HL-60 (cell line): ENCODE measurements around the gene UNK.

ENCODE experiments used
- POLR2AphosphoS5 ChIP-seq: IDR thresholded peaks from 2 replicates; pipeline ENCODE4 v1.6.1; 2012; ENCODE audit warnings: low read depth
- REST ChIP-seq: IDR thresholded peaks from 2 replicates; pipeline ENCODE4 v1.6.1; 2012; ENCODE audit warnings: low read depth; ENCODE audit not compliant: insufficient replicate concordance
- TF ChIP-seq, protein P1 (sequence below): IDR thresholded peaks from one replicate; pipeline ENCODE4 v1.5.1; 2011; ENCODE audit warnings: low read length, control low read depth, inconsistent platforms; ENCODE audit not compliant: insufficient read depth

DNA sequence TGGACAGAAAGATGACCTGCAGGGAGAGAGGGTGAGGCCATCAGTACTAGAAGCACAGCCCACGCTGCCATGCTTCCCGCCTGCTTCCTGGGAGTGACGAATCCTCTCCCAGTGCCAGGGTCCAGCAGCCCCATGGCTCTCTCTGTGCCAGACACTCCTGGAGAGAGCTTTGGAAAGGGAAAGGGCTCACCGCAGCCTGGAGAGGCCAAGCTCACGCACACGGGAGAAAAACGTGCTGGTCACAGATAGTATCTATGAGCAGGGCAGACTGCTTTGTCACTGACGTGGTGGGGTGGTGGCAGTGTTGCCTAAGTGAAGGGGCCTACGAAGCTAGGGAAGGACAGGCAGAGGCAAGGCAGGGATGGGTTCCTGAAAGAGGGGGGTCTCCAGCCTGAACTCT is 65.1 kb downstream of the UNK start:
- TF ChIP-seq, protein P1, sequence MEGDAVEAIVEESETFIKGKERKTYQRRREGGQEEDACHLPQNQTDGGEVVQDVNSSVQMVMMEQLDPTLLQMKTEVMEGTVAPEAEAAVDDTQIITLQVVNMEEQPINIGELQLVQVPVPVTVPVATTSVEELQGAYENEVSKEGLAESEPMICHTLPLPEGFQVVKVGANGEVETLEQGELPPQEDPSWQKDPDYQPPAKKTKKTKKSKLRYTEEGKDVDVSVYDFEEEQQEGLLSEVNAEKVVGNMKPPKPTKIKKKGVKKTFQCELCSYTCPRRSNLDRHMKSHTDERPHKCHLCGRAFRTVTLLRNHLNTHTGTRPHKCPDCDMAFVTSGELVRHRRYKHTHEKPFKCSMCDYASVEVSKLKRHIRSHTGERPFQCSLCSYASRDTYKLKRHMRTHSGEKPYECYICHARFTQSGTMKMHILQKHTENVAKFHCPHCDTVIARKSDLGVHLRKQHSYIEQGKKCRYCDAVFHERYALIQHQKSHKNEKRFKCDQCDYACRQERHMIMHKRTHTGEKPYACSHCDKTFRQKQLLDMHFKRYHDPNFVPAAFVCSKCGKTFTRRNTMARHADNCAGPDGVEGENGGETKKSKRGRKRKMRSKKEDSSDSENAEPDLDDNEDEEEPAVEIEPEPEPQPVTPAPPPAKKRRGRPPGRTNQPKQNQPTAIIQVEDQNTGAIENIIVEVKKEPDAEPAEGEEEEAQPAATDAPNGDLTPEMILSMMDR: no peak
- TF ChIP-seq POLR2AphosphoS5 (no peak), REST (no peak)
